Mesendoderm (in vitro differentiated cells): Measurements from ENCODE around the gene ALS2CL.

Experiments used
- DNase-seq: peaks from one replicate; pipeline ENCODE4 v3.0.0; 2013
- H2AK5ac ChIP-seq: 2 replicates; pipeline ENCODE4 v1.6.1; 2013; ENCODE audit warnings: low read length, inconsistent platforms
- H2BK120ac ChIP-seq: 2 replicates; pipeline ENCODE4 v1.6.1; 2013; ENCODE audit warnings: low read depth, mild to moderate bottlenecking, low read length, moderate library complexity, mixed read lengths
- H2BK15ac ChIP-seq: replicated peaks from 2 replicates; pipeline ENCODE4 v1.6.1; 2013; ENCODE audit warnings: low read depth, mild to moderate bottlenecking, moderate library complexity
- H2BK5ac ChIP-seq: 2 replicates; pipeline ENCODE4 v1.6.1; 2013; ENCODE audit warnings: low read length, inconsistent platforms
- H3K18ac ChIP-seq: 2 replicates; pipeline ENCODE4 v1.6.1; 2013; ENCODE audit warnings: mild to moderate bottlenecking, low read length, mixed read lengths
- H3K23ac ChIP-seq: one replicate; pipeline ENCODE4 v1.6.1; 2013; ENCODE audit warnings: low read length
- H3K27ac ChIP-seq: 2 replicates; pipeline ENCODE4 v1.5.1; 2013; ENCODE audit warnings: low read depth, mild to moderate bottlenecking, inconsistent platforms, low read length, moderate library complexity
- H3K27me3 ChIP-seq: 2 replicates; pipeline ENCODE4 v1.6.1; 2013; ENCODE audit warnings: low read length, control low read depth, mild to moderate bottlenecking, inconsistent platforms; ENCODE audit not compliant: insufficient read depth, poor library complexity
- H3K36me3 ChIP-seq: 2 replicates; pipeline ENCODE4 v1.6.1; 2013; ENCODE audit warnings: low read length, inconsistent platforms; ENCODE audit not compliant: control insufficient read depth, insufficient read depth
- H3K4ac ChIP-seq: one replicate; pipeline ENCODE4 v1.6.1; 2013; ENCODE audit warnings: low read depth, mild to moderate bottlenecking, low read length, moderate library complexity
- H3K4me1 ChIP-seq: 2 replicates; pipeline ENCODE4 v1.6.1; 2013; ENCODE audit warnings: low read depth, low read length, inconsistent platforms; ENCODE audit not compliant: control insufficient read depth
- H3K4me2 ChIP-seq: 2 replicates; pipeline ENCODE4 v1.6.1; 2013; ENCODE audit warnings: low read length
- H3K4me3 ChIP-seq: 2 replicates; pipeline ENCODE4 v1.5.1; 2013; ENCODE audit warnings: mild to moderate bottlenecking, low read length
- H3K56ac ChIP-seq: one replicate; pipeline ENCODE4 v1.6.1; 2013; ENCODE audit warnings: low read length
- H3K79me1 ChIP-seq: 2 replicates; pipeline ENCODE4 v1.6.1; 2013; ENCODE audit warnings: low read length, inconsistent platforms
- H3K79me2 ChIP-seq: 2 replicates; pipeline ENCODE4 v1.6.1; 2013; ENCODE audit warnings: mild to moderate bottlenecking, low read length; ENCODE audit not compliant: control insufficient read depth, insufficient read depth
- H3K9ac ChIP-seq: 2 replicates; pipeline ENCODE4 v1.6.1; 2013; ENCODE audit warnings: low read length, inconsistent platforms
- H4K5ac ChIP-seq: one replicate; pipeline ENCODE4 v1.6.1; 2013; ENCODE audit warnings: low read length
- H4K8ac ChIP-seq: one replicate; pipeline ENCODE4 v1.6.1; 2013; ENCODE audit warnings: low read depth, mild to moderate bottlenecking, control low read depth, low read length, moderate library complexity
- WGBS: extraction: QIAGEN DNeasy Blood & Tissue Kit; methylation state at CpG from one replicate; pipeline ENCODE4 v1.1.7; 2013; ENCODE audit warnings: low lambda C conversion rate, missing lambda C conversion rate; ENCODE audit not compliant: insufficient coverage; ENCODE audit errors: extremely low coverage; 5-methylcytosine and 5-hydroxymethylcytosine counted together

ALS2CL gene

GRCh38 chr3:46710671-46711295 is 17.3 kb upstream of the ALS2CL start:
- H3K79me2 ChIP-seq: no peaks in the 10 kb centered on the region
- no peak overlapping the region for H3K56ac ChIP-seq
- no peak overlapping the region for H2BK15ac ChIP-seq
- no peaks in the 10 kb centered on the region for H3K27me3 ChIP-seq
- no peak overlapping the region for H3K23ac ChIP-seq
- no peaks in the 10 kb centered on the region for H3K79me1 ChIP-seq
- DNase-seq: no peak
- peaks cover 1% of the 10 kb centered on the region for H3K4me1 ChIP-seq
- H4K5ac ChIP-seq: no peak overlapping the region
- no peak overlapping the region for H3K27ac ChIP-seq
- H3K4me3 ChIP-seq: no peak overlapping the region
- no peak overlapping the region for H4K8ac ChIP-seq
- no peak overlapping the region for H2BK5ac ChIP-seq
- H3K36me3 ChIP-seq: no peaks in the 10 kb centered on the region
- WGBS: no CpG with 5 or more reads among the region's 6 CpGs
- no peak overlapping the region for H3K18ac ChIP-seq
- no peak overlapping the region for H3K4ac ChIP-seq
- H3K9ac ChIP-seq: no peak overlapping the region
- H3K4me2 ChIP-seq: no peak overlapping the region
- H2BK120ac ChIP-seq: no peak overlapping the region
- no peak overlapping the region for H2AK5ac ChIP-seq

DNA sequence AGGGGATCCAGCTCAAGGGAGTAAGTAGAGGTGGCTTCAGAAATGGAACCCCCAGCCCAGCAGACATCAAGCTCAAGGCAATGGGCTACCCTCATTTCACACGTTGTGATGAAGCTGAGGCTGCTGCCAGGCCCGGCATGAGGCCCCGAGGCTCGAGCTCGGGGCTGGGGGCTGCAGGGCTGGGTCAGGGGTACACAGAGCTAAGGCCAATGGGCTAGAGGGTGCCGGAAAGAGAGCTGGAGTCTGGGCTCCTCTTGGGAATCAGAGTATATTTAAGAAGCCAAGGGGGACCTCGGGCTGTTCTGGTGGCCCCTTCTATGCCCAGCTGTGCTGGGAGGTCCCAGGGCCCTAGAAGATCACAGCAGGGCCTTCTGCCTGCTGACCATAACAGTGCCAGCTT is 16.8 kb upstream of the ALS2CL start:
- Histone ChIP-seq H3K4me3 (no peak overlapping the region), H3K79me1 (no peaks in the 10 kb centered on the region), H2BK15ac (no peak overlapping the region), H3K27ac (no peak overlapping the region), H3K27me3 (no peaks in the 10 kb centered on the region), H3K9ac (no peak overlapping the region), H2BK120ac (no peak overlapping the region), H3K18ac (no peak overlapping the region), H3K23ac (no peak overlapping the region), H2BK5ac (no peak overlapping the region), H3K56ac (no peak overlapping the region), H3K4ac (no peak overlapping the region), H3K36me3 (no peaks in the 10 kb centered on the region), H3K79me2 (no peaks in the 10 kb centered on the region), H2AK5ac (no peak overlapping the region), H4K8ac (no peak overlapping the region), H3K4me2 (no peak overlapping the region), H4K5ac (no peak overlapping the region), H3K4me1 (peaks cover 1% of the 10 kb centered on the region)
- WGBS: no CpG with 5 or more reads among the region's 7 CpGs
- no peak for DNase-seq

- no peak overlapping the region for H2BK120ac ChIP-seq
- H4K8ac ChIP-seq: no peak overlapping the region
- no peaks in the 10 kb centered on the region for H3K27me3 ChIP-seq
- no peaks in the 10 kb centered on the region for H3K36me3 ChIP-seq
- H3K27ac ChIP-seq: no peak overlapping the region
- no peak overlapping the region for H3K23ac ChIP-seq
- H3K18ac ChIP-seq: no peak overlapping the region
- no peak overlapping the region for H3K56ac ChIP-seq
- H2BK5ac ChIP-seq: no peak overlapping the region
- H3K9ac ChIP-seq: no peak overlapping the region
- H4K5ac ChIP-seq: no peak overlapping the region
- no CpG with 5 or more reads among the region's 6 CpGs for WGBS
- no peak overlapping the region for H3K4me3 ChIP-seq
- no peak overlapping the region for H3K4ac ChIP-seq
- H3K4me1 ChIP-seq: peaks cover 1% of the 10 kb centered on the region
- no peaks in the 10 kb centered on the region for H3K79me2 ChIP-seq
- H3K79me1 ChIP-seq: no peaks in the 10 kb centered on the region
- H2BK15ac ChIP-seq: no peak overlapping the region
- H3K4me2 ChIP-seq: no peak overlapping the region
- no peak for DNase-seq
- no peak overlapping the region for H2AK5ac ChIP-seq
Measured at GRCh38 chr3:46709721-46710120, 16.2 kb upstream of the ALS2CL start.

GRCh38 chr3:46709157-46709654 is 15.7 kb upstream of the ALS2CL start:
- Histone ChIP-seq H4K5ac (no peak overlapping the region), H2AK5ac (no peak overlapping the region), H3K79me2 (no peaks in the 10 kb centered on the region), H2BK120ac (no peak overlapping the region), H3K4ac (no peak overlapping the region), H2BK5ac (no peak overlapping the region), H3K9ac (no peak overlapping the region), H3K18ac (no peak overlapping the region), H3K27me3 (no peaks in the 10 kb centered on the region), H2BK15ac (no peak overlapping the region), H3K79me1 (no peaks in the 10 kb centered on the region), H3K56ac (no peak overlapping the region), H3K4me1 (peaks cover 1% of the 10 kb centered on the region), H3K27ac (no peak overlapping the region), H4K8ac (no peak overlapping the region), H3K4me3 (no peak overlapping the region), H3K36me3 (no peaks in the 10 kb centered on the region), H3K23ac (no peak overlapping the region), H3K4me2 (no peak overlapping the region)
- no CpG with 5 or more reads among the region's 7 CpGs for WGBS
- no peak for DNase-seq

DNA sequence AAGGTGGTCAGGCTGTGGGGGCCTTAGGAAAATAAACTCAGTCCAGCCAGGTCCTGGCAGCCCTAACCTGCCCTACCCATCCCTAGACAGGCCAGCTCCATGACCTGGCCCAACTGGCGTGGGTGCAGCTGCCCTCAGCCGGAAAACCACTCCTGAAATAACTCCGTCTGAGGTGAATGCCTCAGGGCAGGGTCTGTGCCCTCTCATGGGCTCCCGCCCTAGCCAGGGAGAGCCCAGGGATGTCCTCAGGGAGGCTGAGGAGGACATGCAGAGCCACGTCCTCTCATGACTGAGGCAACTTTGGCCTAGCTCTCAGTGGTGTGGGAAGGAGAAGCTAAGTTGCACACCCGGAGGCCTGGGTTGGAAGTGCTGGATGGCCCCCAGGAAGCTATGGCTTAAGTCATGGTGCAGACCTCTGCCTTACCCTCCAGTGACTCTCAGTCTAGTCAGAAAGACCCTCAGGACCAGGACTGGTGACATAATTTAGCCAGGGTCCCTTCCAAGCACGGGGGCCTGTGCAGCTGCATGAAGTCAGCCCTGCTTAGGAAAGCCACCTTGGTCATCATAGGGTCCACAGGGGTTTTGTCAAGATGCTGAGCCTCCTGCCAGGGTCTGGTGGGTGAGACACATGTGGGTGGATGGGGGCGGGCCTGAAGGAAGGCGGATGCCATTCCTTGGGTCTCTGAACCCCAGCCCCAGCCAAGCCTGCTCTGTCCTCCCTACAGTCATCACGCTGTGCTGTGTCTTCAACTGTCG is 15.1 kb upstream of the ALS2CL start:
- DNase-seq: no peak
- no peak overlapping the region for H3K27ac ChIP-seq
- no peak overlapping the region for H3K4me3 ChIP-seq
- no peak overlapping the region for H2BK120ac ChIP-seq
- no peak overlapping the region for H3K9ac ChIP-seq
- no CpG with 5 or more reads among the region's 11 CpGs for WGBS
- no peaks in the 10 kb centered on the region for H3K27me3 ChIP-seq
- H2BK5ac ChIP-seq: no peak overlapping the region
- no peak overlapping the region for H4K5ac ChIP-seq
- H3K36me3 ChIP-seq: no peaks in the 10 kb centered on the region
- no peaks in the 10 kb centered on the region for H3K79me2 ChIP-seq
- no peak overlapping the region for H2BK15ac ChIP-seq
- H2AK5ac ChIP-seq: no peak overlapping the region
- H3K4me1 ChIP-seq: peaks cover 1% of the 10 kb centered on the region
- no peak overlapping the region for H4K8ac ChIP-seq
- H3K23ac ChIP-seq: no peak overlapping the region
- no peak overlapping the region for H3K18ac ChIP-seq
- H3K79me1 ChIP-seq: no peaks in the 10 kb centered on the region
- H3K4ac ChIP-seq: no peak overlapping the region
- H3K56ac ChIP-seq: no peak overlapping the region
- H3K4me2 ChIP-seq: no peak overlapping the region
